Measurements from ENCODE around the gene CTRL.
"Not testable (repeated sequence)": the region's sequence is repeated elsewhere in the genome, so short reads cannot be mapped to it uniquely, and the experiment has no call there.

CTRL gene

GRCh38 chr16:67941469-67942199 is 10.0 kb upstream of the CTRL start:
- no peak for DNase-seq (ENCODE audit: low read depth)

GRCh38 chr16:67940446-67941089 is 8.9 kb upstream of the CTRL start:
- DNase-seq (ENCODE audit: low read depth) = no peak

- DNase-seq (ENCODE audit: low read depth) = no peak
Observed at GRCh38 chr16:67939507-67940445, 8.1 kb upstream of the CTRL start.

GRCh38 chr16:67937713-67938112 is 6.1 kb upstream of the CTRL start:
- not testable (repeated sequence) for DNase-seq (ENCODE audit: low read depth)

- DNase-seq (ENCODE audit: low read depth) = peak; percentile 66
Observed at GRCh38 chr16:67936880-67937605, 5.4 kb upstream of the CTRL start.

- no peak for DNase-seq (ENCODE audit: low read depth)
Observed at GRCh38 chr16:67936124-67936879, 4.6 kb upstream of the CTRL start, which contains the start of gene PSMB10. PSMB10 (minus strand) TSS chr16:67936850; CDS start chr16:67936749, 101 bp downstream.

GRCh38 chr16:67935402-67936123 is 3.9 kb upstream of the CTRL start:
- DNase-seq (ENCODE audit: low read depth) = peak; percentile 92

GRCh38 chr16:67935101-67935401 is 3.4 kb upstream of the CTRL start:
- DNase-seq (ENCODE audit: low read depth) = no peak

GRCh38 chr16:67934306-67935100 is 2.8 kb upstream of the CTRL start:
- DNase-seq (ENCODE audit: low read depth) = no peak

- DNase-seq (ENCODE audit: low read depth) = no peak
Observed at GRCh38 chr16:67933805-67934204, 2.1 kb upstream of the CTRL start.

GRCh38 chr16:67932462-67932840 is 789 bp upstream of the CTRL start:
- DNase-seq (ENCODE audit: low read depth) = no peak

- no peak for DNase-seq (ENCODE audit: low read depth)
Observed at GRCh38 chr16:67930678-67931211, 917 bp downstream of the CTRL start.

- DNase-seq (ENCODE audit: low read depth) = no peak
Observed at GRCh38 chr16:67930191-67930590, 1.5 kb downstream of the CTRL start.

GRCh38 chr16:67928561-67929364 is 2.9 kb downstream of the CTRL start:
- DNase-seq (ENCODE audit: low read depth) = peak; percentile 63

GRCh38 chr16:67928147-67928546 is 3.5 kb downstream of the CTRL start:
- no peak for DNase-seq (ENCODE audit: low read depth)

GRCh38 chr16:67927131-67927941 is 4.3 kb downstream of the CTRL start:
- no peak for DNase-seq (ENCODE audit: low read depth)

GRCh38 chr16:67926181-67926750 is 5.4 kb downstream of the CTRL start:
- DNase-seq (ENCODE audit: low read depth) = no peak

Data from activated gamma-delta T cell treated with anti-CD3 and anti-CD28 coated beads, Interleukin-2, amount 50 U/mL, for 16 hours (primary cell).